Activated T-cell treated with anti-CD3 and anti-CD28 coated beads, Interleukin-2, amount 50 U/mL, for 24 hours (primary cell): ENCODE results near the gene HOXC10.

Source experiments
- DNase-seq: peaks from one replicate; pipeline ENCODE4 v3.0.0-alpha.2; 2020
- H3K27ac Mint-ChIP-seq: 2 replicates; pipeline ENCODE4 v1.8.0; 2020; ENCODE audit warnings: mild to moderate bottlenecking, mixed read lengths
- H3K27me3 Mint-ChIP-seq: 2 replicates; pipeline ENCODE4 v1.8.0; 2020; ENCODE audit warnings: mixed read lengths
- H3K36me3 Mint-ChIP-seq: 2 replicates; pipeline ENCODE4 v1.8.0; 2020; ENCODE audit warnings: low read depth, mixed read lengths
- H3K4me1 Mint-ChIP-seq: 2 replicates; pipeline ENCODE4 v1.8.0; 2020; ENCODE audit warnings: low read depth, mixed read lengths
- H3K4me3 Mint-ChIP-seq: 2 replicates; pipeline ENCODE4 v1.8.0; 2020; ENCODE audit warnings: mild to moderate bottlenecking, moderate library complexity, mixed read lengths
- H3K9me3 Mint-ChIP-seq: 2 replicates; pipeline ENCODE4 v1.8.0; 2020; ENCODE audit warnings: mixed read lengths

Gene HOXC10

GRCh38 chr12:54039417-54040147 is 54.6 kb downstream of the HOXC10 start:
- peaks cover 93% of the 10 kb centered on the region for H3K27me3 Mint-ChIP-seq
- H3K4me1 Mint-ChIP-seq: peaks cover 2% of the 10 kb centered on the region

More at GRCh38 chr12:54039417-54040147, 54.6 kb downstream of the HOXC10 start:
- H3K27ac Mint-ChIP-seq: no peak overlapping the region
- no peak for DNase-seq
- H3K36me3 Mint-ChIP-seq: no peaks in the 10 kb centered on the region
- H3K4me3 Mint-ChIP-seq: no peak overlapping the region
- H3K9me3 Mint-ChIP-seq: no peaks in the 10 kb centered on the region
